ENCODE data around the gene FCN2. TPM values are rescaled to one million over a fixed set of nuclear protein-coding genes. Genes with fewer than 3 reads are reported as not detected.

FCN2 gene
- total RNA-seq, 1 experiment from 2014 or later = not detected

DNA sequence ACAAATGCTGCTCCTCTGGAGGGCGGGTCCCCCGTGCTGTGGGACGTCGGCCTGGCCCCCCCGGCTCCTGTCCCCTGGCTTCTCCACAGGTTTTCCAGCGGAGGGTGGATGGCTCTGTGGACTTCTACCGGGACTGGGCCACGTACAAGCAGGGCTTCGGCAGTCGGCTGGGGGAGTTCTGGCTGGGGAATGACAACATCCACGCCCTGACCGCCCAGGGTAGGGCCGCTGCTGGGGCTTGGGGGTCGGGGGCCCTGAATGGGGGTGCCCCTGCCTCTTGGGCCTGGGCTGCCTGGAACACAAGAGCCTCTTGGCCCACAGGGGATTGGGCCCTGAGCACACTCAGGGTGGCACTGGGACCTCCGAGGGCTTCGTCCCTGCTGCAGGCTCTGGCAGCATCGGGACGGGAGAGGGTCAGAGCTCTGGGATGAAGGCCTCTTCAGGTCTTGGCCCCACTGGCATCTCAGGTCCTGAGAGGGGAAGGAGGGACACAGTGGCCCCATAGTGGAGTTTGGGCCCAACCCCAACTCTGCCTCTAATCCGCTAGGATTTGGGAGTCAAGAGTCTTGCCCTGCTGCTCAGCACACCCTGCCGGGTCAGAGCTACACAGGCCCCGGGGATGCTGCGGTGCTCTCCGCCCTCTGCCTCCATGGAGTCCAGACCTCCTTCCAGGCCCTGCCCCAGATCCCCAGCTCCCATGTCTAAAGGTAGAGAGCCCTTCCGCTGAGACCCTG, 5.2 kb downstream of the FCN2 start:
- DNase-seq (ENCODE audit: low read depth, low spot score) = no peak
- no peak overlapping the region for H3K4me2 ChIP-seq (ENCODE audit: low read length)
- no peak overlapping the region for H3K4me3 ChIP-seq (replicated peaks in 1 of 2; ENCODE audit: low read depth in 1 of 2, low read length in 2 of 2)
- BruUV-seq (replicated peaks) = no TSS peak
- no peaks in the 10 kb centered on the region for H3K79me2 ChIP-seq (ENCODE audit: insufficient read depth, low read length)
- ChIA-PET RAD21 (ENCODE audit: low non-redundant PET in 1 of 2, low total read pairs in 2 of 2, uncharacterized antibody in 2 of 2, unreplicated experiment in 2 of 2) (no interaction called here), POLR2A (no interaction called here), CTCF (no interaction called here)
- no peaks in the 10 kb centered on the region for H3K9me2 ChIP-seq (ENCODE audit: insufficient read depth)
- no peaks in the 10 kb centered on the region for H4K20me1 ChIP-seq (ENCODE audit: insufficient read depth)
- H3K27me3 ChIP-seq (ENCODE audit: insufficient read depth, low read length) = no peaks in the 10 kb centered on the region
- no peak for ATAC-seq
- no peak overlapping the region for H2AFZ ChIP-seq (ENCODE audit: low read depth, low read length, poor library complexity, severe bottlenecking)
- no peak overlapping the region for H3K27ac ChIP-seq (ENCODE audit: low read depth, low read length)
- no peak overlapping the region for H3K9ac ChIP-seq (ENCODE audit: low read length)
- TF ChIP-seq, protein P1, sequence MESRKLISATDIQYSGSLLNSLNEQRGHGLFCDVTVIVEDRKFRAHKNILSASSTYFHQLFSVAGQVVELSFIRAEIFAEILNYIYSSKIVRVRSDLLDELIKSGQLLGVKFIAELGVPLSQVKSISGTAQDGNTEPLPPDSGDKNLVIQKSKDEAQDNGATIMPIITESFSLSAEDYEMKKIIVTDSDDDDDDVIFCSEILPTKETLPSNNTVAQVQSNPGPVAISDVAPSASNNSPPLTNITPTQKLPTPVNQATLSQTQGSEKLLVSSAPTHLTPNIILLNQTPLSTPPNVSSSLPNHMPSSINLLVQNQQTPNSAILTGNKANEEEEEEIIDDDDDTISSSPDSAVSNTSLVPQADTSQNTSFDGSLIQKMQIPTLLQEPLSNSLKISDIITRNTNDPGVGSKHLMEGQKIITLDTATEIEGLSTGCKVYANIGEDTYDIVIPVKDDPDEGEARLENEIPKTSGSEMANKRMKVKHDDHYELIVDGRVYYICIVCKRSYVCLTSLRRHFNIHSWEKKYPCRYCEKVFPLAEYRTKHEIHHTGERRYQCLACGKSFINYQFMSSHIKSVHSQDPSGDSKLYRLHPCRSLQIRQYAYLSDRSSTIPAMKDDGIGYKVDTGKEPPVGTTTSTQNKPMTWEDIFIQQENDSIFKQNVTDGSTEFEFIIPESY (IDR thresholded peaks at IDR 0.05; ENCODE audit: extremely low read depth, insufficient replicate concordance, low read length) = no peak
- H3K9me3 ChIP-seq (ENCODE audit: control insufficient read depth in 1 of 2, insufficient read depth in 1 of 2, low read depth in 1 of 2, low read length in 2 of 2) = no peaks in the 10 kb centered on the region
- intact Hi-C loops (cut with micrococcal nuclease) = no loop called here
- no peaks in the 10 kb centered on the region for H3K4me1 ChIP-seq (ENCODE audit: control insufficient read depth in 1 of 2, insufficient read depth in 2 of 2, low read length in 2 of 2)
- no peaks in the 10 kb centered on the region for H3K36me3 ChIP-seq (ENCODE audit: control insufficient read depth in 1 of 2, insufficient read depth in 2 of 2, low read length in 2 of 2)

DNA sequence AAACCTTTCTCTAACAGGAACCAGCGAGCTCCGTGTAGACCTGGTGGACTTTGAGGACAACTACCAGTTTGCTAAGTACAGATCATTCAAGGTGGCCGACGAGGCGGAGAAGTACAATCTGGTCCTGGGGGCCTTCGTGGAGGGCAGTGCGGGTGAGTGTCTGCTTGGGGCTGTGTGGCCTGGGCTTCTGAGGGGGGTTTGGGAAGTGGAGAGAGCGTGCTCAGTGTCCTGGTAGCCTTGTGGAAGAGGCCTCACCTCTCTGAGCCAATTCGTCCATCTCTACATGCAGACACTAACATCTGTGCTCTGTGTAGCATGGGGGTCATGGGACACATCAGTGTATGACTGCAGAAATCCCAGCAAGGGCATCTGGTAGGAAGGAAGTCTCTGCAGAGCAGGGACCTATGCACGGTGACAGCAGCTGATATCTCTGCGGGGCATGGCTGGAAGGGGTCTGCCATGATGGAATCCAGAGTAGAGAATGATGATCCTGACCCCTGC, 5.9 kb downstream of the FCN2 start:
- H3K36me3 ChIP-seq (ENCODE audit: control insufficient read depth in 1 of 2, insufficient read depth in 2 of 2, low read length in 2 of 2) = no peaks in the 10 kb centered on the region
- no peak for TF ChIP-seq EGR1 (IDR thresholded peaks at IDR 0.05; ENCODE audit: low read depth)
- TF ChIP-seq ZNF274 (IDR thresholded peaks at IDR 0.05; ENCODE audit: low read depth, low read length) = no peak
- H3K9ac ChIP-seq (ENCODE audit: low read length) = no peak overlapping the region
- no peak for ATAC-seq
- H3K9me3 ChIP-seq (ENCODE audit: control insufficient read depth in 1 of 2, insufficient read depth in 1 of 2, low read depth in 1 of 2, low read length in 2 of 2) = no peaks in the 10 kb centered on the region
- no peaks in the 10 kb centered on the region for H4K20me1 ChIP-seq (ENCODE audit: insufficient read depth)
- no TSS peak for BruUV-seq (replicated peaks)
- H3K4me3 ChIP-seq (replicated peaks in 1 of 2; ENCODE audit: low read depth in 1 of 2, low read length in 2 of 2) = no peak overlapping the region
- POLR2A ChIA-PET = no interaction called here
- intact Hi-C loops (cut with micrococcal nuclease) = no loop called here
- H3K79me2 ChIP-seq (ENCODE audit: insufficient read depth, low read length) = no peaks in the 10 kb centered on the region
- H3K4me2 ChIP-seq (ENCODE audit: low read length) = no peak overlapping the region
- H3K27me3 ChIP-seq (ENCODE audit: insufficient read depth, low read length) = no peaks in the 10 kb centered on the region
- no peaks in the 10 kb centered on the region for H3K4me1 ChIP-seq (ENCODE audit: control insufficient read depth in 1 of 2, insufficient read depth in 2 of 2, low read length in 2 of 2)
- no peak overlapping the region for H2AFZ ChIP-seq (ENCODE audit: low read depth, low read length, poor library complexity, severe bottlenecking)
- RAD21 ChIA-PET (ENCODE audit: low non-redundant PET in 1 of 2, low total read pairs in 2 of 2, uncharacterized antibody in 2 of 2, unreplicated experiment in 2 of 2) = no interaction called here
- CTCF ChIA-PET = no interaction called here
- no peak overlapping the region for H3K27ac ChIP-seq (ENCODE audit: low read depth, low read length)
- H3K9me2 ChIP-seq (ENCODE audit: insufficient read depth) = no peaks in the 10 kb centered on the region
- DNase-seq (ENCODE audit: low read depth, low spot score) = no peak
